SK-N-SH (cell line): ENCODE results near the gene CSNK2A2. TPM values are rescaled to one million over a fixed set of nuclear protein-coding genes. Genes with fewer than 3 reads are reported as not detected.

Experiments
- CTCF ChIA-PET: fragments of 300-600, 350-600 bp; formaldehyde crosslinking; extraction: SDS; loops from one replicate; lab custom pipeline; 2021; lab: Yijun Ruan, JAX
- POLR2A ChIA-PET: fragments of 350-600 bp; sonication (Branson Sonifier 250); formaldehyde crosslinking; extraction: SDS; loops from one replicate; lab custom pipeline; 2020; ENCODE audit warnings: antibody characterized with exemption, inconsistent platforms; lab: Yijun Ruan, JAX
- DNase-seq: peaks from one replicate; pipeline ENCODE4 v3.0.0; 2012
- H2AFZ ChIP-seq: fragments of 200-600 bp; sonication (generic); 2 replicates; pipeline ENCODE4 v1.8.1; 2016; ENCODE audit warnings: antibody characterized with exemption, mild to moderate bottlenecking, low read depth
- H3F3A ChIP-seq: fragments of 200-600 bp; sonication (generic); replicated peaks from 2 replicates; pipeline ENCODE3; 2016; ENCODE audit warnings: antibody characterized with exemption, mild to moderate bottlenecking; ENCODE audit not compliant: insufficient read depth
- H3K27ac ChIP-seq, 2 experiments: fragments of 200-500 bp in 1 of 2; fragments of 200-600 bp in 1 of 2; sonication (Bioruptor generic) in 1 of 2; sonication (generic), shearing (Covaris generic) in 1 of 2; 2 replicates each; pipeline versions ENCODE4 v1.5.1 to v1.6.1; 2014 to 2016; ENCODE audit warnings: low read depth in 2 of 2, inconsistent platforms in 1 of 2, low read length in 1 of 2, mild to moderate bottlenecking in 1 of 2, mixed read lengths in 1 of 2
- H3K27me3 ChIP-seq: fragments of 200-600 bp; sonication (generic), shearing (Covaris generic); 2 replicates; pipeline ENCODE4 v1.6.1; 2016; ENCODE audit warnings: mixed run types; ENCODE audit not compliant: insufficient read depth
- H3K36me3 ChIP-seq, 2 experiments: fragments of 200-500 bp in 1 of 2; fragments of 200-600 bp in 1 of 2; sonication (Bioruptor generic) in 1 of 2; sonication (generic) in 1 of 2; replicated peaks in 1 of 2; 2 replicates each; pipeline versions ENCODE3 to v1.5.1; 2014 to 2016; ENCODE audit warnings: low read length in 1 of 2, mild to moderate bottlenecking in 1 of 2; ENCODE audit not compliant: insufficient read depth in 2 of 2, control insufficient read depth in 1 of 2
- H3K4me1 ChIP-seq, 2 experiments: fragments of 200-500 bp in 1 of 2; fragments of 200-600 bp in 1 of 2; sonication (Bioruptor generic) in 1 of 2; sonication (generic), shearing (Covaris generic) in 1 of 2; 2 replicates each; pipeline versions ENCODE4 v1.5.1 to v1.6.1; 2014 to 2016; ENCODE audit warnings: low read depth in 1 of 2, low read length in 1 of 2, mixed run types in 1 of 2; ENCODE audit not compliant: insufficient read depth in 2 of 2, control insufficient read depth in 1 of 2
- H3K4me2 ChIP-seq: fragments of 200-600 bp; sonication (generic), shearing (Covaris generic); 2 replicates; pipeline ENCODE4 v1.6.1; 2017; ENCODE audit warnings: mixed run types
- H3K4me3 ChIP-seq, 2 experiments: fragments of 200-500 bp in 1 of 2; fragments of 200-600 bp in 1 of 2; sonication (Bioruptor generic) in 1 of 2; sonication (generic), shearing (Covaris generic) in 1 of 2; 2 replicates each; pipeline versions ENCODE4 v1.5.1 to v1.8.1; 2014 to 2016; ENCODE audit warnings: low read depth in 2 of 2, inconsistent platforms in 1 of 2, low read length in 1 of 2, mild to moderate bottlenecking in 1 of 2, mixed read lengths in 1 of 2, moderate library complexity in 1 of 2
- H3K79me2 ChIP-seq: fragments of 200-600 bp; sonication (generic); 2 replicates; pipeline ENCODE4 v1.8.1; 2017; ENCODE audit warnings: mild to moderate bottlenecking; ENCODE audit not compliant: insufficient read depth
- H3K9ac ChIP-seq: fragments of 200-600 bp; sonication (generic); 2 replicates; pipeline ENCODE4 v1.6.1; 2017; ENCODE audit warnings: mixed run types
- H3K9me2 ChIP-seq: fragments of 200-600 bp; sonication (generic); 2 replicates; pipeline ENCODE4 v1.6.1; 2017; ENCODE audit warnings: mixed run types
- H3K9me3 ChIP-seq: fragments of 200-600 bp; sonication (generic); 2 replicates; pipeline ENCODE4 v1.6.1; 2017; ENCODE audit warnings: mixed run types, mild to moderate bottlenecking, moderate library complexity
- H4K20me1 ChIP-seq: fragments of 200-600 bp; sonication (generic); 2 replicates; pipeline ENCODE4 v1.6.1; 2017; ENCODE audit warnings: mild to moderate bottlenecking, mixed run types; ENCODE audit not compliant: insufficient read depth
- CTCF ChIP-seq: fragments of 200-600 bp; sonication (generic); IDR thresholded peaks from 2 replicates; pipeline ENCODE4 v1.6.1; 2017; ENCODE audit warnings: antibody characterized with exemption, mild to moderate bottlenecking, moderate library complexity
- ELF1 ChIP-seq: IDR thresholded peaks from 2 replicates; pipeline ENCODE4 v1.4.0; 2012
- EP300 ChIP-seq, 2 experiments: IDR thresholded peaks; 2 replicates each; pipeline versions ENCODE4 v1.4.0 to v1.6.1; 2012; ENCODE audit warnings: borderline replicate concordance in 1 of 2, low read depth in 1 of 2, low read length in 1 of 2
- FOSL2 ChIP-seq: IDR thresholded peaks from 2 replicates; pipeline ENCODE4 v1.4.0; 2012; ENCODE audit warnings: low read depth, mild to moderate bottlenecking, moderate library complexity, borderline replicate concordance
- FOXJ3 ChIP-seq: sonication (generic); formaldehyde crosslinking; IDR thresholded peaks from 2 replicates; pipeline ENCODE4 v1.5.1; 2020; ENCODE audit warnings: mild to moderate bottlenecking, missing genetic modification reagents
- FOXM1 ChIP-seq: IDR thresholded peaks from 2 replicates; pipeline ENCODE4 v1.4.0; 2012; ENCODE audit warnings: low read depth, mild to moderate bottlenecking
- GABPA ChIP-seq: IDR thresholded peaks from 2 replicates; pipeline ENCODE4 v1.4.0; 2012; ENCODE audit warnings: low read depth, mild to moderate bottlenecking
- IRF3 ChIP-seq: fragments of 150-350 bp; IDR thresholded peaks from 2 replicates; pipeline ENCODE4 v1.6.1; 2016; ENCODE audit warnings: mild to moderate bottlenecking, low read depth, low read length
- MEF2A ChIP-seq: IDR thresholded peaks from 2 replicates; pipeline ENCODE4 v1.4.0; 2012; ENCODE audit warnings: low read depth, borderline replicate concordance
- NRF1 ChIP-seq: IDR thresholded peaks from 2 replicates; pipeline ENCODE4 v1.6.1; 2012; ENCODE audit warnings: low read depth, mild to moderate bottlenecking, low read length
- RAD21 ChIP-seq: IDR thresholded peaks from 2 replicates; pipeline ENCODE4 v1.6.1; 2012; ENCODE audit warnings: mild to moderate bottlenecking, low read length
- RCOR1 ChIP-seq: fragments of 150-350 bp; IDR thresholded peaks from 2 replicates; pipeline ENCODE4 v1.6.1; 2017; ENCODE audit warnings: antibody characterized with exemption, low read length
- RFX5 ChIP-seq: IDR thresholded peaks from 2 replicates; pipeline ENCODE4 v1.6.1; 2012; ENCODE audit warnings: mild to moderate bottlenecking, improper control_type of control experiment, low read length
- RXRA ChIP-seq: IDR thresholded peaks from 2 replicates; pipeline ENCODE4 v1.4.0; 2012; ENCODE audit warnings: low read depth, mild to moderate bottlenecking, borderline replicate concordance
- SIN3A ChIP-seq: IDR thresholded peaks from 2 replicates; pipeline ENCODE4 v1.6.1; 2012; ENCODE audit warnings: low read depth, mild to moderate bottlenecking, low read length, moderate library complexity, borderline replicate concordance
- SMC3 ChIP-seq: IDR thresholded peaks from 2 replicates; pipeline ENCODE4 v1.6.1; 2012; ENCODE audit warnings: low read depth, low read length, improper control_type of control experiment
- TAF1 ChIP-seq: IDR thresholded peaks from 2 replicates; pipeline ENCODE4 v1.6.1; 2012; ENCODE audit warnings: low read depth, mild to moderate bottlenecking, low read length, moderate library complexity, borderline replicate concordance
- TCF12 ChIP-seq: IDR thresholded peaks from 2 replicates; pipeline ENCODE4 v1.4.0; 2012
- USF1 ChIP-seq: IDR thresholded peaks from 2 replicates; pipeline ENCODE4 v1.4.0; 2012; ENCODE audit warnings: low read depth, borderline replicate concordance
- USF2 ChIP-seq: fragments of 150-350 bp; IDR thresholded peaks from 2 replicates; pipeline ENCODE4 v1.6.1; 2017; ENCODE audit warnings: antibody characterized with exemption, low read length, low read depth, borderline replicate concordance
- ZBTB33 ChIP-seq: IDR thresholded peaks from 2 replicates; pipeline ENCODE4 v1.4.0; 2012; ENCODE audit warnings: low read depth, borderline replicate concordance
- WGBS: methylation state at CpG from one replicate; pipeline ENCODE4 v1.1.6; 2017; ENCODE audit warnings: low lambda C conversion rate; 5-methylcytosine and 5-hydroxymethylcytosine counted together
- polyA plus RNA-seq, 3 experiments: library from polyadenylated mRNA; depleted of rRNA; stranded (reverse); fragments of >200 nt; gene quantifications; 2 replicates each; pipeline ENCODE4 v1.2.3, GENCODE V29; 2012

CSNK2A2 gene
- polyA plus RNA-seq, 1 of the 3 experiments (the other 2 are of a cell fraction): 25.8 TPM

GRCh38 chr16:58219432-58219831, 21.5 kb upstream of the CSNK2A2 start:
- Histone ChIP-seq H3K79me2 (no peaks in the 10 kb centered on the region), H4K20me1 (no peaks in the 10 kb centered on the region), H3K4me2 (no peak overlapping the region), H2AFZ (no peak overlapping the region), H3K27me3 (peaks cover 7% of the 10 kb centered on the region; the same call in 1 of the 2 replicates), H3K4me3 (no peak overlapping the region), H3K36me3 (no peaks in the 10 kb centered on the region), H3F3A (no peaks in the 10 kb centered on the region), H3K27ac (no peak overlapping the region), H3K4me1 (no peaks in the 10 kb centered on the region), H3K9me3 (no peaks in the 10 kb centered on the region), H3K9ac (no peak overlapping the region), H3K9me2 (no peaks in the 10 kb centered on the region)
- DNase-seq: no peak
- TF ChIP-seq RXRA (no peak), FOXM1 (no peak), EP300 (IDR thresholded peaks at IDR 0.05; ENCODE audit: borderline replicate concordance in 1 of 2, low read depth in 1 of 2, low read length in 1 of 2) (no peak), ZBTB33 (no peak), ELF1 (no peak), GABPA (no peak), SMC3 (no peak), IRF3 (no peak), SIN3A (no peak), USF1 (no peak), RFX5 (no peak), NRF1 (no peak), RCOR1 (no peak), FOSL2 (no peak), TCF12 (no peak)
- CTCF ChIA-PET: no interaction called here
- POLR2A ChIA-PET: no interaction called here

- Histone ChIP-seq H3K27ac (no peak overlapping the region), H3K79me2 (no peaks in the 10 kb centered on the region), H3K4me3 (no peak overlapping the region), H3K27me3 (peaks cover 7% of the 10 kb centered on the region; the same call in 1 of the 2 replicates), H3K9me2 (no peaks in the 10 kb centered on the region), H2AFZ (no peak overlapping the region), H3K9me3 (no peaks in the 10 kb centered on the region), H3K4me2 (no peak overlapping the region), H4K20me1 (no peaks in the 10 kb centered on the region), H3K36me3 (no peaks in the 10 kb centered on the region), H3F3A (no peaks in the 10 kb centered on the region), H3K4me1 (no peaks in the 10 kb centered on the region), H3K9ac (no peak overlapping the region)
- CTCF ChIA-PET: no interaction called here
- TF ChIP-seq CTCF: no peak
- no peak for TF ChIP-seq RAD21
- no peak for TF ChIP-seq USF2
- no peak for TF ChIP-seq IRF3
- no peak for TF ChIP-seq TAF1
- no peak for TF ChIP-seq MEF2A
- no peak for TF ChIP-seq FOXJ3 (CRISPR knock-in tag)
- DNase-seq: no peak
- POLR2A ChIA-PET: no interaction called here
- WGBS: 26% methylated on average over 3 of the region's 3 CpGs
These were observed 20.9 kb upstream of the CSNK2A2 start for GRCh38 chr16:58218786-58219185.
